ENCODE data around the gene IL1RAPL1. TPM values are rescaled to one million over a fixed set of nuclear protein-coding genes. Genes with fewer than 3 reads are reported as not detected.

IL1RAPL1 gene
- total RNA-seq, 2 experiments from 2014 or later = not detected

GRCh38 chrX:28876901-28877300 lies 289.7 kb downstream of the IL1RAPL1 start:
- Mint-ChIP-seq H3K36me3 (no peaks in the 10 kb centered on the region), H3K27ac (no peak overlapping the region), H3K4me1 (no peaks in the 10 kb centered on the region), H3K9me3 (no peaks in the 10 kb centered on the region), H3K27me3 (no peaks in the 10 kb centered on the region), H3K4me3 (no peak overlapping the region)
- POLR2A ChIA-PET = no interaction called here
- ATAC-seq (ENCODE audit: low read depth) (no peak), DNase-seq (no peak)

GRCh38 chrX:28880136-28880535 lies 292.9 kb downstream of the IL1RAPL1 start:
- Mint-ChIP-seq H3K27ac (no peak overlapping the region), H3K4me1 (no peaks in the 10 kb centered on the region), H3K27me3 (no peaks in the 10 kb centered on the region), H3K36me3 (no peaks in the 10 kb centered on the region), H3K4me3 (no peak overlapping the region), H3K9me3 (no peaks in the 10 kb centered on the region)
- DNase-seq (no peak), ATAC-seq (ENCODE audit: low read depth) (no peak)
- POLR2A ChIA-PET = no interaction called here

GRCh38 chrX:28884823-28885222 lies 297.6 kb downstream of the IL1RAPL1 start:
- no peaks in the 10 kb centered on the region for H3K9me3 Mint-ChIP-seq
- no peak for DNase-seq
- no peaks in the 10 kb centered on the region for H3K36me3 Mint-ChIP-seq
- no peaks in the 10 kb centered on the region for H3K4me1 Mint-ChIP-seq
- no peak overlapping the region for H3K27ac Mint-ChIP-seq
- ATAC-seq (ENCODE audit: low read depth) = no peak
- H3K27me3 Mint-ChIP-seq = no peaks in the 10 kb centered on the region
- POLR2A ChIA-PET = no interaction called here
- no peak overlapping the region for H3K4me3 Mint-ChIP-seq

- Mint-ChIP-seq H3K27ac (no peak overlapping the region), H3K9me3 (no peaks in the 10 kb centered on the region), H3K4me1 (no peaks in the 10 kb centered on the region), H3K4me3 (no peak overlapping the region), H3K27me3 (no peaks in the 10 kb centered on the region), H3K36me3 (no peaks in the 10 kb centered on the region)
- ATAC-seq (ENCODE audit: low read depth) = no peak
- DNase-seq = no peak
- POLR2A ChIA-PET = no interaction called here
Measured at GRCh38 chrX:28888416-28888815, 301.2 kb downstream of the IL1RAPL1 start.

- H3K36me3 Mint-ChIP-seq = no peaks in the 10 kb centered on the region
Measured at GRCh38 chrX:28889591-28890090, 302.4 kb downstream of the IL1RAPL1 start.

GRCh38 chrX:28901637-28902036 lies 314.4 kb downstream of the IL1RAPL1 start:
- no peak overlapping the region for H3K4me3 Mint-ChIP-seq
- no peak for ATAC-seq (ENCODE audit: low read depth)
- H3K4me1 Mint-ChIP-seq = no peaks in the 10 kb centered on the region
- no peaks in the 10 kb centered on the region for H3K36me3 Mint-ChIP-seq
- no peak overlapping the region for H3K27ac Mint-ChIP-seq
- DNase-seq = no peak
- H3K9me3 Mint-ChIP-seq = no peaks in the 10 kb centered on the region
- POLR2A ChIA-PET = no interaction called here
- H3K27me3 Mint-ChIP-seq = no peaks in the 10 kb centered on the region

More at GRCh38 chrX:28889591-28890090, 302.4 kb downstream of the IL1RAPL1 start:
- Mint-ChIP-seq H3K9me3 (no peaks in the 10 kb centered on the region), H3K27me3 (no peaks in the 10 kb centered on the region), H3K27ac (no peak overlapping the region), H3K4me1 (no peaks in the 10 kb centered on the region), H3K4me3 (no peak overlapping the region)
- ATAC-seq (ENCODE audit: low read depth) (no peak), DNase-seq (no peak)
- POLR2A ChIA-PET = no interaction called here

GRCh38 chrX:28910487-28910886 lies 323.2 kb downstream of the IL1RAPL1 start:
- ATAC-seq (ENCODE audit: low read depth) (no peak), DNase-seq (no peak)
- no peaks in the 10 kb centered on the region for H3K27me3 Mint-ChIP-seq
- no peaks in the 10 kb centered on the region for H3K4me1 Mint-ChIP-seq
- H3K4me3 Mint-ChIP-seq = no peak overlapping the region
- POLR2A ChIA-PET = no interaction called here
- no peak overlapping the region for H3K27ac Mint-ChIP-seq
- H3K9me3 Mint-ChIP-seq = no peaks in the 10 kb centered on the region
- no peaks in the 10 kb centered on the region for H3K36me3 Mint-ChIP-seq

GRCh38 chrX:28920153-28920943 lies 333.1 kb downstream of the IL1RAPL1 start:
- H3K4me1 Mint-ChIP-seq = no peaks in the 10 kb centered on the region

GRCh38 chrX:28922106-28922505 lies 334.9 kb downstream of the IL1RAPL1 start:
- DNase-seq (no peak), ATAC-seq (ENCODE audit: low read depth) (no peak)
- Mint-ChIP-seq H3K36me3 (no peaks in the 10 kb centered on the region), H3K4me3 (no peak overlapping the region), H3K27ac (no peak overlapping the region), H3K9me3 (peaks cover 2% of the 10 kb centered on the region), H3K27me3 (no peaks in the 10 kb centered on the region), H3K4me1 (no peaks in the 10 kb centered on the region)
- POLR2A ChIA-PET = no interaction called here

More at GRCh38 chrX:28920153-28920943, 333.1 kb downstream of the IL1RAPL1 start:
- Mint-ChIP-seq H3K36me3 (no peaks in the 10 kb centered on the region), H3K9me3 (peaks cover 1% of the 10 kb centered on the region), H3K27me3 (no peaks in the 10 kb centered on the region), H3K27ac (no peak overlapping the region), H3K4me3 (no peak overlapping the region)
- POLR2A ChIA-PET = no interaction called here
- ATAC-seq (ENCODE audit: low read depth) = no peak
- DNase-seq = no peak

- ATAC-seq (ENCODE audit: low read depth) = no peak
- H3K4me3 Mint-ChIP-seq = no peak overlapping the region
- POLR2A ChIA-PET = no interaction called here
- no peak for DNase-seq
- no peaks in the 10 kb centered on the region for H3K9me3 Mint-ChIP-seq
- H3K36me3 Mint-ChIP-seq = no peaks in the 10 kb centered on the region
- no peaks in the 10 kb centered on the region for H3K4me1 Mint-ChIP-seq
- no peaks in the 10 kb centered on the region for H3K27me3 Mint-ChIP-seq
- no peak overlapping the region for H3K27ac Mint-ChIP-seq
Measured at GRCh38 chrX:28946846-28947245, 359.6 kb downstream of the IL1RAPL1 start.

GRCh38 chrX:28960063-28960462 lies 372.8 kb downstream of the IL1RAPL1 start:
- ATAC-seq (ENCODE audit: low read depth) (no peak), DNase-seq (no peak)
- no peaks in the 10 kb centered on the region for H3K4me1 Mint-ChIP-seq
- no peaks in the 10 kb centered on the region for H3K9me3 Mint-ChIP-seq
- H3K27me3 Mint-ChIP-seq = no peaks in the 10 kb centered on the region
- no peaks in the 10 kb centered on the region for H3K36me3 Mint-ChIP-seq
- POLR2A ChIA-PET = no interaction called here
- H3K4me3 Mint-ChIP-seq = no peak overlapping the region
- H3K27ac Mint-ChIP-seq = no peak overlapping the region

GRCh38 chrX:28966331-28966730 lies 379.1 kb downstream of the IL1RAPL1 start:
- Mint-ChIP-seq H3K9me3 (no peaks in the 10 kb centered on the region), H3K4me3 (no peak overlapping the region), H3K27ac (no peak overlapping the region), H3K4me1 (no peaks in the 10 kb centered on the region), H3K27me3 (no peaks in the 10 kb centered on the region), H3K36me3 (no peaks in the 10 kb centered on the region)
- DNase-seq (no peak), ATAC-seq (ENCODE audit: low read depth) (no peak)
- POLR2A ChIA-PET = no interaction called here

- Mint-ChIP-seq H3K9me3 (no peaks in the 10 kb centered on the region), H3K36me3 (no peaks in the 10 kb centered on the region), H3K4me1 (no peaks in the 10 kb centered on the region), H3K27me3 (no peaks in the 10 kb centered on the region), H3K4me3 (no peak overlapping the region), H3K27ac (no peak overlapping the region)
- POLR2A ChIA-PET = no interaction called here
- DNase-seq (no peak), ATAC-seq (ENCODE audit: low read depth) (no peak)
Measured at GRCh38 chrX:28969126-28969525, 381.9 kb downstream of the IL1RAPL1 start.

- no peaks in the 10 kb centered on the region for H3K36me3 Mint-ChIP-seq
- ATAC-seq (ENCODE audit: low read depth) (no peak), DNase-seq (no peak)
- H3K27ac Mint-ChIP-seq = no peak overlapping the region
- H3K27me3 Mint-ChIP-seq = no peaks in the 10 kb centered on the region
- POLR2A ChIA-PET = no interaction called here
- H3K4me3 Mint-ChIP-seq = no peak overlapping the region
- H3K9me3 Mint-ChIP-seq = peaks cover 5% of the 10 kb centered on the region
- H3K4me1 Mint-ChIP-seq = no peaks in the 10 kb centered on the region
Measured at GRCh38 chrX:28979877-28980276, 392.6 kb downstream of the IL1RAPL1 start.
